HG03460 (cell line): Measurements from ENCODE around the gene SYTL3.
"Not testable (repeated sequence)": the region's sequence is repeated elsewhere in the genome, so short reads cannot be mapped to it uniquely, and the experiment has no call there.

Experiments
- ATAC-seq: cut with Tn5 transposase; IDR thresholded peaks from one replicate; pipeline ENCODE4 v1.9.1; 2021; ENCODE audit not compliant: unreplicated experiment

Gene SYTL3

DNA sequence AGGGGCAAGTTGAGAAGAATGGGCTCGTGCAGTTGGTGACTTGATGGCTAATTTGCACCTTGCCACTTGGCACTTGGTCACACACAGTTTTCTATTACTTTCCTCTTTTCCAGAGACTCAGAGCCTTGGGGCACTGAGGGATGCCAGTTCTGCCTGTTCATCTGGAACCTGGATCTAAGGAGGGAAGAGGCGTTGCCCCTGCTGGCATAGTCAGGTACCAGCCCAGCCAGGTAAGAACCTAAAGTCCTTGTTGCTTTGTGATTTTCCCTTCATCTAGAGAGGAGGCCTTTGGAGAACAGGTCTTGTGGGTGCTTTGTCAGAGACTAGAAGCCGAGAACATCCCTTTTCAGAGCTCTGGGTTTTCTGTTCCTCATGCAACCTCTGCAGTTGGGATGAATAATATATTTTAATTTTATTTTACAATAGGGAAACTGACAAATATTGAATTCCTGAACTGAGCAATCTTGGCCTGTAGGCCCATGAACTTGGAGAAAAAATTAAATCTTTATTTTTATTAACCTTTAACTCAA is 11.4 kb downstream of the SYTL3 start:
- no peak for ATAC-seq

DNA sequence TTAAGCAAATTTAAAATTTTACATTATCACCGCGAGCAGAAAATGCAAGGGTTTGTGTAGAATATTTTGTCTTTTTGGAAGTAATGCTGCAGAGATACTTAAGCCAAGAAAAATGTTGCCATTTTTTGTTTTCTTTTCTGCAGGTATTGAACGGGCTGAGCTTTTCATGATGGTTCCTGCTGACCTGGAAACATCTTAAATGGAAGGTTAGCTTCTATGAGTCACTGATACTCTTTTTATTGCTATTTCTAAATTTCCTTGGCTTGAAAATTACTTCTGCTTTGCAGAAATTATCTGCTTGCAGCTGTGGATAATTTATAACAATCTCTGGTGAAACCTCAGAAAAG is 12.7 kb downstream of the SYTL3 start:
- no peak for ATAC-seq

DNA sequence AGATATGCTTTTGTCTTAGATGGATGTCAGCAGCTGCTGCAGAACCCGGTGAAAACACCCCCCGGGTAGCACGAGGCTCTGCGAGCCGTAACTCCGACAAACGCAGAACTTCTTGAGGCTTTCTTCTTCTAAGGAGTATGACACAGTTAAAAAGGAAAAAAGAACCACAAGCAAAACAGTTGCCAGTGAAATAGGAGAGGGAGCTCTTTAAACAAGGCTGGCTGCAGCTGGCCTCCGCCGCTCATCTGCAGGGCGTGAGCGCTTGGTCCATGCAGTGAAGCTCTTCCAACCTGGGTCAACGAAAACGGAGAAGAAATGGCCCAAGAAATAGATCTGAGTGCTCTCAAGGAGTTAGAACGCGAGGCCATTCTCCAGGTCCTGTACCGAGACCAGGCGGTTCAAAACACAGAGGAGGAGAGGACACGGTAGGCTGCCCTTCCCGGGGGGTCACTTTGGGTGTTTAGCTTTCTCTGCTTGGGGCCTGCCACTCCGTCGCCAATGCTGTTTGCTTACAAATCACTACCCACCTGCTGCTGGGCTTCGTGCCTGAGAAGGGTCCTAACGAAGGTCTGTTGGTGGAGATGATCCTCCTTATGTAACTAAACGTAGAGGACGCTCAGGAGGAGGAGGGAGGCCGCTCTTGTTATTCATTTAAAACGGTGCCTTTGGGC is 13.2 kb downstream of the SYTL3 start:
- ATAC-seq: no peak

DNA sequence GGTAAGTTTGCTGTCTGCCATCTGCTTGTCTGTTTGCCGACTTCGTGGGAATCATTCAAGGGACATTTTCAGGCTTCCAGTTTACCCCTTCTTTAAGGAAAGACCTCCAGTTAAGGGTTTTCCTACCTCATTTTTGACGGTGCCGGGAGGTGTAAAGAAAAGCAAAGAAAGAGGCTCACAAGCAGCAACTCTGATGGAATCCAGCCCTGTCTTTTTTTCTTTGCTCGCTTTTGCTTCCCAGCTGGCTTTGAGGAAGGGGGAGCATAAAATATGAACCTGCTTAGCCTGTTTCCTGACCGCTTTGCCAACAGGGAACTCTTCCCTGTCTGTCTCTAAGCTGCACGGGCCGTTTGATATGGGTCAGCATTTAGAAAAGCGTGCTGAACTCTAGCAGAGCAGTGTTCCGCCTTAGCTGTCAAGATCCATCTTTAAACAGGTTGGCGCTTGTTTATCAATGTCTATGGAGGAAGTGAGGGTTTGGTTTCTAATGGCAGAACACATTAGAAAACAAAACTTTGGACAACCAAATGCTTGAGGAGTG is 13.8 kb downstream of the SYTL3 start:
- ATAC-seq: no peak

DNA sequence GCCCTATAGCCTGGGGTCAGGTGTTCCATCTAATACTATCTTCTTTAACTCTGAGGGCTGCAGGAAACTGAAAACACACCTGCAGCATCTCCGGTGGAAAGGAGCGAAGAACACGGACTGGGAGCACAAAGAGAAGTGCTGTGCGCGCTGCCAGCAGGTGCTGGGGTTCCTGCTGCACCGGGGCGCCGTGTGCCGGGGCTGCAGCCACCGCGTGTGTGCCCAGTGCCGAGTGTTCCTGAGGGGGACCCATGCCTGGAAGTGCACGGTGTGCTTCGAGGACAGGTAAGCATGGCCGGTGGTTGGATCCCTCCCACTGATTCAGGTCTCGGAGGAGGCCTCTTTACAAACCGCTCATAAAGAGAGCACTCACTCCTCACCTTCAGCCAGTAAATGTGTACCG is 15.5 kb downstream of the SYTL3 start:
- ATAC-seq: no peak

DNA sequence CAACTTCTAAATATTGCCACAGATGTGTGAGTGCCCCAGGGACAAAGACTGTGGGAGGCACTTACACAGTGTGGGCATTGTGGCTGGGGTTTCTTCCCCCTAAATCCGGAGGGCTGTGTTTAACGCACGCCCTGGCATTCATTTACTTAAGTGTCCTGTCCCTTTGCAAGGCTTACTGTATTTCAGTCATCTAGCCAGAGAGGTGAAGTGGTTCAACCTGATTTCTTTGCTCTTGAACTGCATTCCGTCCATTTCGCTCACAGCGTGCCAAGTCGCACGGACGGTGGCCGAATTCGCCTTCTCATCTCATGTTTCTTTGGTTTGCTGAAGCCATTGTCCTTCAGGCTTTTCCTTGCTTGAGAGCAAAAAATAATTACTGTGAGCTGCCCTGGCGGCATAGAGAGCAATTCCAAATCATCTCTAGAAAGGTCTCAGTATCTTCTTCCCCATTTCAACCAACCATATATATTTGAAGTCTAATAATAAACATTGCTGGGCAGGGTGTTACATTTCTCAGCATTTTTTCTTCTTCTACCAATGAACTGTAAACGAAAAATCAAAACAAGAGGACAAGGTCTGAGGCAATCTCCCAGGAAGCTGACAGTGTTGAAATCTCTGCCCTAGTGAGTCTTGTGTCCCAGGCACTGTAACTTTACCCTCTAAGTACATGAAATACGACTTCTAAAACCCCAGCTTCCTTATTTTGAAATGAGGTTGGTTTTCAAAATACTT is 16.9 kb downstream of the SYTL3 start:
- ATAC-seq: no peak

DNA sequence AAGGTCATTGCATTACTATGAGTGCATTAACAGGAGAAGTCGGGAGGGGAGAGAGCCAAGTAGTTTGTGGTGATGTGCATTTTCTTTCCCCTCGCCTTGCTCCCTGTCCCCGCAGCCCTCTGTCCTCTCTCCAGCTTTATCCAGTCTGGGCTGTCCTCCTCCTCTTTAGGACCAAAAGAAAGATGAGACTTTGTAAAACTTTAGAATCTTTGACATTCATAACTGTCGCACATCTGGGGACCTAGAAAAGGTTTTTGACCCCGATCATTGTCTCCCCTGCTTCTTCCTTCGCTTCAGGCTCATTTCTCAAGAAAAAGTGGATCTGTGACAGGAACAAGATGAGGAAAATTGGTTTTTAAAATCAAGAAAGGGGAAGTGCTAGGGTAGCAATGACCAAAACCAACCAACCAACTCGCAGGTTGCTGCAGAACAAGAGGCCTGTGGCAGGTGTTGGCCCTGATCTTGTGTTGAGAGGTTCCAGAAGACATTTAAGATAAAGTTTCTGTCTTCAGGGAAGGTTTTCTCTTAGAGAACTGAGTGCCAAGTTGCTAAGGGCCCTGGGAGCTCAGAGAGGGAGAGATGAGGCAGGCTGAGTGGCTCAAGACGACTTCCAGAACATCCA is 17.6 kb downstream of the SYTL3 start:
- ATAC-seq: no peak

DNA sequence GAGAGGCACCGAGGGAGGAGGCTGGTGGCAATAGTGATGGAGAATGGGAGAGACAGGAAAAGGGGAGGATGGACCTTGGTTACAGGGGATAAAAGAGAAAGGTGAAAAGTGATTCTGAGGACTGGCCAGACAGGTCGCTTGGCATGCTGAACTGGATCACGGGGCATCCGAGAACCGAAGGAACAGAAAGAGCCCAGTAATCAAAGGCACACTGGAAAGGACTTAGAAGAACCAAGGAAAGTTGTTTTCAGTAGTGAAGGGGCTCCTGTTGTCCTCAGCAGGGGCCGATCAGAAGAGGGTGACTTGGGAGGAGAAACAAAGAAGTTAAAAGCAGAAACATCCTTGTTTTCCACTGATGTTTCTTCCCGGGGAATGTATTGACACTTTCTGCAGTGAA is 18.9 kb downstream of the SYTL3 start:
- no peak for ATAC-seq

- no peak for ATAC-seq
Observed at GRCh38 chr6:158669145-158670035, 19.5 kb downstream of the SYTL3 start.

- not testable (repeated sequence) for ATAC-seq
Observed at GRCh38 chr6:158672119-158672518, 22.3 kb downstream of the SYTL3 start.

DNA sequence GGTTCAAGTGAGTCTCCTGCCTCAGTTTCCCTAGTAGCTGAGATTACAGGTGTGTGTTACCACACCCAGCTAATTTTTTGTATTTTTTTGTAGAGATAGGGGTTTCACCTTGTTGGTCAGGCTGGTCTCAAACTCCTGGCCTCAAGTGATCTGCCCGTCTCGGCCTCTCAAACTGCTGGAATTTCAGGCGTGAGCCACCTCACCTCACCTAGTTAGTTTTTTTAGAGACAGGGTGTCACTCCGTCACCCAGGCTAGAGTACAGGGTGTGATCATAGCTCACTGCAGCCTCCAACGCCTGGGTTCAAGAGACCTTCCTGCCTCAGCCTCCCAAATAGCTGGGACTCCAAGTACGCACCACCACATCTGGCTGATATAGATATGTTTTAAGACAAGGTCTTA is 22.9 kb downstream of the SYTL3 start:
- ATAC-seq: no peak

- no peak for ATAC-seq
Observed at GRCh38 chr6:158674342-158675131, 24.7 kb downstream of the SYTL3 start.

DNA sequence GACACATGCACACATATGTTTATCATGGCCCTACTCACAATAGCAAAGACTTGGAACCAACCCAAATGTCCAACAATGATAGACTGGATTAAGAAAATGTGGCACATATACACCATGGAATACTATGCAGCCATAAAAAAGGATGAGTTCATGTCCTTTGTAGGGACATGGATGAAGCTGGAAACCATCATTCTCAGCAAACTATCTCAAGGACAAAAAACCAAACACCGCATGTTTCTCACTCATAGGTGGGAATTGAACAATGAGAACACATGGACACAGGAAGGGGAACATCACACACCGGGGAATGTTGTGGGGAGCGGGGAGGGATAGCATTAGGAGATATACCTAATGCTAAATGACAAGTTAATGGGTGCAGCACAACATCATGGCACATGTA is 27.2 kb downstream of the SYTL3 start:
- not testable (repeated sequence) for ATAC-seq

- ATAC-seq: no peak
Observed at GRCh38 chr6:158677906-158678578, 28.2 kb downstream of the SYTL3 start.

DNA sequence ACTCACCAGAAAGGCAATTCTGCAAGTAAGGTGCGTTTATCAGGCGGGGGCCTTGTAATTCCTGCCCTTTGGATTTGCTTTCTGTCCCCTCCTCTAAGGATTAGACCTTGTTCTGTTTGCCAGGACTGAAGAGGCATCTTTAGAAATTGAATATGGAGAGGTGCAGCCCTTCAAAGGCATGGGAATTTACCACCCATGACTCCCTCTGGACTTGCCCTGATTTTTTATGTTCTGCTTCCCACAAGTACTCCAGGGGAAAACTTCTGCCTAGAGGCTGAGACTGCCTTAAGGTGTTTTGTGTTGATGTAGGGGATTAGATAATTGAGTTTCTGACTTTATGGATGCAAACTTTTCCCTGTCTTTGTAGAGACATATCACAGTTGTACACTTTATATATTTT is 30.2 kb downstream of the SYTL3 start:
- ATAC-seq: no peak

DNA sequence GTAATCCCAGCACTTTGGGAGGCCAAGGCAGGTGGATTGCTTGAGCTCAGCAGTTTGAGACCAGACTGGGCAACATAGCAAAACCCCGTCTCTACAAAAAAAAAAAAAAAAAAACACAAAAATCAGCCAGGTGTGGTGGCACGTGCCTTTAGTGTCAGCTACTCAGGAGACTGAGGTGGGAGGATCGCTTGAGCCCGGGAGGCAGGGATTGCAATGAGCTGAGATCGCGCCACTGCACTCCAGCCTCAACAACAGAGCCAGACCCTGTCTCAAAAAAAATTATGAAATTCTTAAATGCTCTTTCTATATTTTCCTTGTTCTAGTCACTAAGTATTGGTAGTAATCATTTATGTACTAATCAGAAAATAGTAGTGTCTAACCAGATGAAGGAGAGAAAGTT is 30.6 kb downstream of the SYTL3 start:
- ATAC-seq: no peak

GRCh38 chr6:158684311-158684710 is 34.5 kb downstream of the SYTL3 start:
- no peak for ATAC-seq

DNA sequence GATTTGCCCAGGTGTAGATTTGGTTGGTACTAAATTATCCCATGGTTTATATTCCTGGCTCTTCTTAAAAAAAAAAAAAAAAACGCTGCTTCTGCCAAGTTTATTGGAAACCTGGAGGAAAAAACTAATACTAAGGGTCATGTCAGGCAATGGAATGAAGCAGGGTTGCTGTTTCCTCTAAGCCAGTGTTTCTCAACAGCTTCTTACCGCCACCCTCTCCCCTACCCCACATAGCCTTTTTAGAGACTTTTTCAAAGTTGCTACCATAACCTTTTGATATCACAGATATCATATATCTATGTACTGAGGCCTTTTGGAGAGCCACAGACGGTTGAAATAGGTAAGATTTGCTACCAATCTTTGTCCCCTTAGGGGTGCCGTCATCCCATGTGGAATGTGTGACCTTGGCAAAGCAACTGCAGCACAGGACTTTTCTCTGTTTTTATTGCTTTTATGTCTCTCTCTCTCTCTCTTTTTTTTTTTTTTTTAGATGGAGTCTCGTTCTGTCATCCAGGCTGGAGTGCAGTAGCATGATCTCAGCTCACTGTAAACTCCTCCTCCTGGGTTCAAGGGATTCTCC is 35.0 kb downstream of the SYTL3 start:
- no peak for ATAC-seq

DNA sequence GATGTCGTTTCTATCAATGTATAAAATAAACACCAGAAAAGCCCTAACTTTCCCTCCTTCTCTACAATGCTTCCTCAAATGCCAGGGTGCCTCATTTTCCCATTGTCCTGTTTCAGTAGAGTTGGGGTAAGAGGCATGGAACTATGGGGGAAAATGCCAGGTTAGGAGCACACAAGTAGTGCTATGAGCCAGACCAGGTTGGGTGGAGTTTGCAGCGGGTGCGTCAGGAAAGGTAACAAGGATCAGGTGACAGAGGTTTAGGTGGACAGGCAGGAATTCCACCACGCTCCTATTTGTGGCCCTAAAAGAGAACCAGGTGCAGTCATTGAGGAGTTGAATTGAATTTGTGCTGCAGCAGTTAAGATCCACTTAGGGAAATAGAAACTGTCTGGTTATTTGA is 36.5 kb downstream of the SYTL3 start:
- no peak for ATAC-seq
